Hepatocyte (in vitro differentiated cells): ENCODE measurements around the gene SRPK2.

Source experiments
- EZH2 ChIP-seq: fragments of 200-600 bp; sonication (generic); IDR thresholded peaks from 2 replicates; pipeline ENCODE4 v1.6.1; 2016; ENCODE audit warnings: antibody characterized with exemption, mild to moderate bottlenecking, borderline replicate concordance
- TF ChIP-seq, protein P1 (sequence below): fragments of 200-600 bp; sonication (generic); IDR thresholded peaks from 2 replicates; pipeline ENCODE4 v1.5.1; 2016; ENCODE audit warnings: antibody characterized with exemption, mild to moderate bottlenecking; ENCODE audit not compliant: poor library complexity

DNA sequence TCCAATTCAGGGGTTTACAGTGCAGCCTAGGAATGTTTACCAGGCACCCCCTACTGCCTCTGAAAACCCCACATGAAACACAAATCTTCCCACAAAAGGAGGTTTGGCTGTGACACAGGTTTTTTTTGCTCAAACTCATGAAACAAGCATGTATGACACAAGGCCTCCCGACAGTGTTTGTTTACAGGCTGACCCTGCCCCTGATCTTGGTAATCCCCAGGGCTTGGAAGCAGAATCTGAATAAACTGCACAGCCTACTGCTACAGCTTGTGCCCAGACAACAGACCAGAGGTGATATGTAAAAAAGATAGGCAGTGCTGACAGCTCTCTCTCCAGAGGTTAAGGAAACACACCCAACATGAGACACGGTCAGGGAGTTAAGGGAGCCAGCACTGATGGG, 190.5 kb downstream of the SRPK2 start:
- TF ChIP-seq, protein P1, sequence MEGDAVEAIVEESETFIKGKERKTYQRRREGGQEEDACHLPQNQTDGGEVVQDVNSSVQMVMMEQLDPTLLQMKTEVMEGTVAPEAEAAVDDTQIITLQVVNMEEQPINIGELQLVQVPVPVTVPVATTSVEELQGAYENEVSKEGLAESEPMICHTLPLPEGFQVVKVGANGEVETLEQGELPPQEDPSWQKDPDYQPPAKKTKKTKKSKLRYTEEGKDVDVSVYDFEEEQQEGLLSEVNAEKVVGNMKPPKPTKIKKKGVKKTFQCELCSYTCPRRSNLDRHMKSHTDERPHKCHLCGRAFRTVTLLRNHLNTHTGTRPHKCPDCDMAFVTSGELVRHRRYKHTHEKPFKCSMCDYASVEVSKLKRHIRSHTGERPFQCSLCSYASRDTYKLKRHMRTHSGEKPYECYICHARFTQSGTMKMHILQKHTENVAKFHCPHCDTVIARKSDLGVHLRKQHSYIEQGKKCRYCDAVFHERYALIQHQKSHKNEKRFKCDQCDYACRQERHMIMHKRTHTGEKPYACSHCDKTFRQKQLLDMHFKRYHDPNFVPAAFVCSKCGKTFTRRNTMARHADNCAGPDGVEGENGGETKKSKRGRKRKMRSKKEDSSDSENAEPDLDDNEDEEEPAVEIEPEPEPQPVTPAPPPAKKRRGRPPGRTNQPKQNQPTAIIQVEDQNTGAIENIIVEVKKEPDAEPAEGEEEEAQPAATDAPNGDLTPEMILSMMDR, result no peak
- TF ChIP-seq EZH2, result no peak
